K562 (cell line): ENCODE data around the gene IFT81. TPM values are rescaled to one million over a fixed set of nuclear protein-coding genes. Genes with fewer than 3 reads are reported as not detected.
A peak's percentile ranks its signal among the peaks of the same experiment; 100 is the strongest.

Experiments used
- ATAC-seq: fragments of 200-7000 bp; cut with Tn5 transposase; 3 replicates; pipeline ENCODE4 v1.9.1; 2020; ENCODE audit warnings: moderate library complexity
- BruUV-seq: library from RNA; stranded (reverse); fragments of 400-500 nt; replicated peaks from 2 replicates; lab custom pipeline; 2021; lab: Mats Ljungman, UMichigan
- CTCF ChIA-PET: fragments of 300-600 bp; formaldehyde crosslinking; extraction: SDS; loops from one replicate; lab custom pipeline; 2021; ENCODE audit warnings: low intra/inter-chr PET ratio; lab: Yijun Ruan, JAX
- POLR2A ChIA-PET: fragments of 300-600, 350-650 bp; sonication (Branson Sonifier 250); formaldehyde crosslinking; extraction: SDS; loops from one replicate; lab custom pipeline; 2021; ENCODE audit warnings: antibody characterized with exemption, inconsistent platforms; lab: Yijun Ruan, JAX
- DNase-seq, 4 experiments: peaks; one replicate each; pipeline versions ENCODE4 v3.0.0 to v3.0.0-alpha.2; 2011 to 2018; ENCODE audit warnings: low spot score in 3 of 4, mixed read lengths in 3 of 4; ENCODE audit errors: extremely low read depth in 1 of 4
- FAIRE-seq: peaks from 2 replicates; lab custom pipeline; 2011; peaks lifted over from hg19 to GRCh38; lab: Jason Lieb, UNC
- H2AFZ ChIP-seq: 2 replicates; pipeline ENCODE4 v1.6.0; 2011; ENCODE audit warnings: low read depth, low read length, control low read depth, inconsistent platforms
- H3K27ac ChIP-seq: fragments of 200-600 bp; 3 replicates; pipeline ENCODE4 v1.8.0; 2011; ENCODE audit warnings: low read depth, mild to moderate bottlenecking, control low read depth, inconsistent platforms, low read length, moderate library complexity, mixed read lengths; ENCODE audit errors: extremely low read depth
- H3K27me3 ChIP-seq, 2 experiments: fragments of 300-600 bp in 1 of 2; 2 replicates in 1 of 2; 3 replicates in 1 of 2; pipeline versions ENCODE4 v1.6.0 to v1.8.0; 2011; ENCODE audit warnings: inconsistent platforms in 2 of 2, low read length in 2 of 2, mild to moderate bottlenecking in 1 of 2, mixed read lengths in 1 of 2, moderate library complexity in 1 of 2; ENCODE audit not compliant: control insufficient read depth in 2 of 2, insufficient read depth in 2 of 2
- H3K36me3 ChIP-seq: fragments of 300-600 bp; 3 replicates; pipeline ENCODE4 v1.8.0; 2011; ENCODE audit warnings: mild to moderate bottlenecking, low read length, inconsistent platforms; ENCODE audit not compliant: control insufficient read depth, insufficient read depth
- H3K4me1 ChIP-seq, 2 experiments: fragments of 200-600 bp in 1 of 2; replicated peaks in 1 of 2; 2 replicates in 1 of 2; 3 replicates in 1 of 2; pipeline versions ENCODE4 v1.5.1 to v1.8.0; 2011; ENCODE audit warnings: inconsistent platforms in 2 of 2, low read length in 2 of 2, mild to moderate bottlenecking in 1 of 2, mixed read lengths in 1 of 2, moderate library complexity in 1 of 2; ENCODE audit not compliant: control insufficient read depth in 2 of 2, insufficient read depth in 2 of 2
- H3K4me2 ChIP-seq: 2 replicates; pipeline ENCODE4 v1.6.1; 2011; ENCODE audit warnings: low read length, control low read depth, inconsistent platforms, mixed read lengths; ENCODE audit not compliant: insufficient read depth
- H3K4me3 ChIP-seq: fragments of 200-600 bp; sonication (generic), shearing (Covaris generic); 2 replicates; pipeline ENCODE4 v1.5.1; 2016; ENCODE audit warnings: control low read depth, inconsistent platforms
- H3K79me2 ChIP-seq: fragments of 200-600 bp; 3 replicates; pipeline ENCODE4 v1.8.0; 2011; ENCODE audit warnings: low read length, inconsistent platforms; ENCODE audit not compliant: control insufficient read depth, insufficient read depth
- H3K9ac ChIP-seq, 2 experiments: 2 replicates each; pipeline versions ENCODE4 v1.6.0 to v1.6.1; 2011; ENCODE audit warnings: low read depth in 2 of 2, low read length in 2 of 2, control low read depth in 1 of 2, inconsistent platforms in 1 of 2, mild to moderate bottlenecking in 1 of 2, mixed read lengths in 1 of 2; ENCODE audit not compliant: insufficient read depth in 1 of 2
- H3K9me1 ChIP-seq: one replicate; pipeline ENCODE4 v1.6.0; 2011; ENCODE audit warnings: inconsistent platforms, mild to moderate bottlenecking, low read length, moderate library complexity; ENCODE audit not compliant: control insufficient read depth, insufficient read depth
- H3K9me3 ChIP-seq: replicated peaks from 2 replicates; pipeline ENCODE4 v1.5.1; 2011; ENCODE audit warnings: low read depth, low read length, inconsistent platforms; ENCODE audit not compliant: control insufficient read depth, insufficient read depth
- H4K20me1 ChIP-seq: replicated peaks from 2 replicates; pipeline ENCODE4 v1.6.1; 2011; ENCODE audit warnings: low read length, inconsistent platforms, mixed read lengths; ENCODE audit not compliant: control insufficient read depth, insufficient read depth
- ATF7 ChIP-seq: fragments of 450-650 bp; IDR thresholded peaks from 2 replicates; pipeline ENCODE4 v1.7.1; 2014; ENCODE audit warnings: mild to moderate bottlenecking, moderate library complexity
- BRD4 ChIP-seq: fragments of 200-600 bp; sonication (generic); IDR thresholded peaks from 2 replicates; pipeline ENCODE4 v1.6.1; 2017; ENCODE audit warnings: inconsistent platforms
- HINFP ChIP-seq: fragments of 450-650 bp; conservative IDR thresholded peaks from 2 replicates; pipeline ENCODE4 v1.6.1; 2016; ENCODE audit warnings: missing genetic modification characterization, low read depth, mild to moderate bottlenecking, control low read depth, missing compliant biosample characterization
- NFIC ChIP-seq: fragments of 450-650 bp; IDR thresholded peaks from 2 replicates; pipeline ENCODE4 v1.6.1; 2017; ENCODE audit warnings: mild to moderate bottlenecking, inconsistent platforms
- RFX1 ChIP-seq: fragments of 450-650 bp; IDR thresholded peaks from 2 replicates; pipeline ENCODE4 v1.6.1; 2016; ENCODE audit warnings: mild to moderate bottlenecking, moderate library complexity
- SETDB1 ChIP-seq: IDR thresholded peaks from one replicate; pipeline ENCODE4 v1.6.1; 2012; ENCODE audit warnings: low read length, control low read depth, inconsistent platforms
- WHSC1 ChIP-seq: IDR thresholded peaks from one replicate; pipeline ENCODE4 v1.6.1; 2012; ENCODE audit warnings: low read length, control low read depth, inconsistent platforms
- WGBS: fragments of 100-300 bp; shearing (Covaris generic); methylation state at CpG from one replicate; pipeline ENCODE4 v1.1.6; 2016; ENCODE audit warnings: low coverage, mixed read lengths; ENCODE audit not compliant: insufficient coverage; ENCODE audit errors: missing lambda C conversion rate; 5-methylcytosine and 5-hydroxymethylcytosine counted together
- in situ Hi-C: fragments of 300-500 bp; cut with MboI; formaldehyde crosslinking; loops from 4 replicates; pipeline ENCODE4 v1.15.0; 2018; ENCODE audit warnings: inconsistent platforms, mixed read lengths
- intact Hi-C: fragments of 100-400 bp; cut with micrococcal nuclease; formaldehyde crosslinking; loops from 2 replicates; pipeline ENCODE4 v1.14.2; 2022
- polyA plus RNA-seq, 8 experiments: library from polyadenylated mRNA; depleted of rRNA in 4 of 8; stranded (reverse) in 5 of 8; unstranded in 3 of 8; fragments of >200 nt; fragmentation: Nextera tagmentation in 2 of 8; fragmentation: Illumina TruSeq in 1 of 8; extraction: Ambion mirVana in 2 of 8; extraction: Trizol in 1 of 8; gene quantifications; 2 replicates each; pipeline versions ENCODE4 v1.2.1 to v1.2.3, GENCODE V29; 2011 to 2014; ENCODE audit warnings: inconsistent platforms in 1 of 8, missing spikeins in 1 of 8
- total RNA-seq, 7 experiments: library from RNA; depleted of rRNA in 6 of 7; stranded (reverse); fragments of >200 nt in 6 of 7; fragmentation: Illumina TruSeq in 2 of 7; extraction: Trizol in 2 of 7; gene quantifications; 2 replicates each; pipeline versions ENCODE4 v1.2.1 to v1.2.3, GENCODE V29; 2011 to 2021; ENCODE audit warnings: low replicate concordance in 1 of 7

The IFT81 gene
- total and polyA plus RNA-seq, 9 of the 15 experiments (the other 6 are each of a cell fraction or from before 2014, with no cell fraction given): 2.8 to 11.9 (median 7.9) TPM

DNA sequence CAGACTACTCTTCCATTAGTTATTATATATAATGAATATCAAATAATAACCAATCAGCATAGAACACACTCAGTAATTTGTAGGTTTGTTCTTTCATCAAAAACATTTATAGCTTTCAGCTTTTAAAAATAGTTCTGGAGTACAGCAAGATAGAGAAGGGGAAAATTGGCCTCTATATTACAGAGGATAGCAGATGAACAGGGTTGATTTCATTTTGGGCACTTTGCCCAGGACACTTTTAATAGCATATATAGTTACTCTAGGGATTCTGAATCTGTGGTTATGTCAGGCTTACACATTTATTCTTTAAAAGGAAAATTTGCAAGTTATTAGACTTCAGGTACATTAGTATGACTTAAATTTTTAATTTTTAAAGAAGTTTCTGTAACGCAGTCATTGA lies 52.6 kb downstream of the IFT81 start:
- DNase-seq: no peak
- Histone ChIP-seq H3K4me1 (no peaks in the 10 kb centered on the region), H3K9me1 (no peaks in the 10 kb centered on the region), H3K27ac (no peak overlapping the region), H4K20me1 (no peaks in the 10 kb centered on the region), H3K9me3 (no peaks in the 10 kb centered on the region), H3K79me2 (no peaks in the 10 kb centered on the region), H3K4me3 (no peak overlapping the region), H3K9ac (no peak overlapping the region), H3K36me3 (no peaks in the 10 kb centered on the region), H3K4me2 (no peak overlapping the region), H3K27me3 (no peaks in the 10 kb centered on the region), H2AFZ (no peak overlapping the region)
- no TSS peak for BruUV-seq
- ATAC-seq: no peak
- ChIA-PET CTCF (no interaction called here), POLR2A (no interaction called here)
- in situ Hi-C loops: no loop called here
- 100% methylated on average over 1 of the region's 1 CpG for WGBS
- TF ChIP-seq WHSC1 (no peak), SETDB1 (no peak), NFIC (0 out of 2 replicates have a peak, but pooled peaks have one; percentile 13), ATF7 (no peak)
- TF ChIP-seq, all 486 proteins: peak for 1
- no peak for FAIRE-seq
- intact Hi-C loops: no loop called here

GRCh38 chr12:110179291-110179690 lies 55.1 kb downstream of the IFT81 start:
- H4K20me1 ChIP-seq: no peaks in the 10 kb centered on the region
- no TSS peak for BruUV-seq
- no peaks in the 10 kb centered on the region for H3K36me3 ChIP-seq
- no peak overlapping the region for H3K4me2 ChIP-seq
- FAIRE-seq: no peak
- H3K9me3 ChIP-seq: no peaks in the 10 kb centered on the region
- in situ Hi-C loops (no loop called here), intact Hi-C loops (no loop called here)
- CTCF ChIA-PET: no interaction called here
- no peak overlapping the region for H3K4me3 ChIP-seq
- no peaks in the 10 kb centered on the region for H3K27me3 ChIP-seq
- DNase-seq: no peak
- no peaks in the 10 kb centered on the region for H3K9me1 ChIP-seq
- POLR2A ChIA-PET: no interaction called here
- ATAC-seq: no peak
- H3K4me1 ChIP-seq: no peaks in the 10 kb centered on the region
- no peak overlapping the region for H2AFZ ChIP-seq
- TF ChIP-seq BRD4: no peak
- TF ChIP-seq RFX1: no peak
- TF ChIP-seq HINFP (tag): no peak
- H3K27ac ChIP-seq: no peak overlapping the region
- H3K9ac ChIP-seq: no peak overlapping the region
- 69% methylated on average over 3 of the region's 3 CpGs for WGBS
- no peaks in the 10 kb centered on the region for H3K79me2 ChIP-seq
